RPMI8226 (cell line): ENCODE data around the gene PFDN4.

ENCODE experiments used
- DNase-seq: peaks from one replicate; pipeline ENCODE4 v3.0.0-alpha.2; 2015

PFDN4 gene, protein sequence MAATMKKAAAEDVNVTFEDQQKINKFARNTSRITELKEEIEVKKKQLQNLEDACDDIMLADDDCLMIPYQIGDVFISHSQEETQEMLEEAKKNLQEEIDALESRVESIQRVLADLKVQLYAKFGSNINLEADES

DNA sequence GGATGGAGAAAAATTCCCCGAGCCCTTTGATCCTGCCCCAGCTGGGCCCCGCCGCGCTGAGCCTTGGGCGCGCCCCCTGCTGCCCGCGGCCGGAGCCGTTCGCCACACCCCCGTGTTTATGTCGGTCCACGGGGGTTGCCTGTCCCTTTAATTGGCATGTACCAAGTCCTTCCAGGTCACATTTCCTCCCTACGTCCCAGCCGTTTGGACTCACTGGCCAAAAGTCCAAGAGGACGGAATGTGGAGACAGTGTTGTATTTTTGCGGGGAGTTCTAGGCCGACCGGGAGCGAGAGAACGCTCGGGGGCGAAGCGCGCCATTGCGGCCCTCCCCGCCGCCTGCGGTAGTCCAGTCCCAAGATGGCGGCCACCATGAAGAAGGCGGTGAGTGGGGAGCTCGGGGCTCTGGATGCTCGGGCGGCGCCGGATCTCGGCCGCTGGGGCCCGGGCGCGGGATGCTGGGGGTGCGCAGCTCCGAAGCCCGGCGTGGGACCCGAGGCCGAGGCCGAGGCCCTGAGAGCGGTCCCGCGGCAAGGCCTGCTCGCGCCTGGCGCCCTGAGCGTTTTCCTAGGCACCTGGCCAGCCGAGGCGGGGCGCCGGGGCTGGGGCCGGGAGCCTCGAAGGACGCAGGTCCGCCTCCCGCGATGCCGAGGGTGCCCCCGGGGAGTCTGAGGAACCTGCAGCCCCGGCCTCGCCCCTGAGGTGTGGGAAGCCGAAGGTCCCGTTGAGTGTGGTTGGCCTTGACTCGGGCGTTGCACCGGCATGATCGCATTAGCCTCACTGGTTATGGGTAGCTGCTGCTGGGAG, at the start of gene PFDN4:
Gene PFDN4 (plus strand): TSS at position 345 of the 805 bp plus-strand sequence. CDS start 14 bp downstream, at position 359.
- peak; percentile 82 for DNase-seq

DNA sequence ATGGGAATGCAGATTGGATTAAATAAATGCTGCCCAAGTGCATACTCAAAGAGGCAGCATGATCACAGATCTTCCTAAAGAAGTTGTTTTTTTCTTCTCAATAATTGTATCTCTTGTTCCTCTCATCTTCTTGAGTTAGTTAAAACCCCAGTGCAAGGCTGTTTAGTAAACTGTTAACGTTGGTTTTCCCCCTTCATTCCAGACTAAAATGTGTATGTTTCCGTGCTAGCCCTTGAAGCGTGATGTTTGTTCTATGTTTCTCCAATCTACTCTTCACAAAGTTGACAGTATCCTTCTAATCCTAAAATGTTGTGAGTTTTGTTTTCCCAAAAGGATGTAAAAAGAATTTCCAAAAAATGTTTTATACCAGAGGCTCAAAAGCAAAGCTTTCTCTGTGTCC, 49.7 kb upstream of the PFDN4 start:
- DNase-seq: no peak

DNA sequence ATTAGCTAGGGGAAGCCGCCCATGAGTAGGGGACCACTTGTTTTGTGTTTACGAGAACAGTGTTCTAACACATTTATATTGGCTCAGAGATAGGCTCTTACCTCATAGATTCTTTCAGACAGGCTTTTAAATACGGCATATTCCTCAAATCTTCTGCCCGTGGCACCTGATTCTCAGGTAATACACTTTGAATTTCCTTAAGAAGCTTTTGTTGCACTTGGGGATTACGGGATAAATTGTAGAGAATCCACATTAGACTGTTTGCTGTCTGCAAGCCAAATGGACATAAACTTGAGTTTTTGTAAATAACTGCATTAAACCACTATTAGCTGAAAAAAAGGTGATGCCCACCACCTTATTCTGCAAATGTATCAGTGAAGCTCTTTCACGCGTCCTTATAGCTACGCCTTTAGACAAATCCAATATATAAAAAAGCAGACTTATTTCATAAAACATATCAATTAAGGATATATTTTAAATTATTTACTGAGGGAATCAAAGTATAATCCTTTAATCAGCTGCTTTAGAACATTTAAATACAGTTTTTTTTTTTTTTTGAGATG, 49.0 kb upstream of the PFDN4 start:
- no peak for DNase-seq

DNA sequence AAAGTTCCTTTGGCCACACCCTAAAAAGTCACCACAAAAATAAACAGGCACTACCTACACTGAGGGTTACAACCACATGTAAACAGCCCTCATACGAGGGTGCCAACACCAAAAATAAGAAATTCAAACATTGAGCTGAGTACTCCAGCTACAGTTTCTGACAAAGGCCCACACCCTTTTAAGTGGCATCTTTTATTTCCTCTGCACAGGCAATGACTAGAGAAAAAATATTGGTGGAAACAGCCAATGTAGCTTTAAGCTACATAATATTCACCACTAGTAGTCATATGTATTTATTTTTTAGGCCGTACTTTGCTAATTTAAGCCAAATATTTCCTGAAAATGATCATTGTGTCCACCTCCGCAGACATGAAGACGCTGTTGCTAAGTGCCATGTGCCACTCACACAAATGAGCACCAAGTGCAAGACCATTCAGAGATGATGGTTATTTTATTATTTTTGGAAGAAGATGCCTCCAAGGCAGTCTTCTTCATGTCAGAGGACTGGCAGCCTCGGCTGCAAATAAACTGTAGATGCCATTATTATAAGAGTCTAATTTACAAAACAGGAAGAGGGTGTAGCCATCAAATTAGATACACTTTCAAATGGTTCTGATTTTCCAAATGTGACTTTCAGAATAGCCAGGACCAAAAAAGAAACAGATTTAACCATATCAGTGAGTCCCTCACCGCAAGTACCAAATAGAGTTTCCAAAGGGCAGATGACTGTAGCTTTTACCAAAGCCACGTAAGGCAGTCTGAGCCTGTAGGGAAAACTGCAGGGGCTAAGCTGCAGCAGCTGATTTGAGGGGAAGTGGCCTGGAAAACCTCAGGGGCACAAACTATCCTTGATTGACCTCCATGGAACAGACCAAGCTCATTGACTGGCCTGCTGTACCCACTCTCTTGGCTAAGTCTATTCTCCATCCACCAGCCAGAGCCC, 47.6 kb upstream of the PFDN4 start:
- no peak for DNase-seq

DNA sequence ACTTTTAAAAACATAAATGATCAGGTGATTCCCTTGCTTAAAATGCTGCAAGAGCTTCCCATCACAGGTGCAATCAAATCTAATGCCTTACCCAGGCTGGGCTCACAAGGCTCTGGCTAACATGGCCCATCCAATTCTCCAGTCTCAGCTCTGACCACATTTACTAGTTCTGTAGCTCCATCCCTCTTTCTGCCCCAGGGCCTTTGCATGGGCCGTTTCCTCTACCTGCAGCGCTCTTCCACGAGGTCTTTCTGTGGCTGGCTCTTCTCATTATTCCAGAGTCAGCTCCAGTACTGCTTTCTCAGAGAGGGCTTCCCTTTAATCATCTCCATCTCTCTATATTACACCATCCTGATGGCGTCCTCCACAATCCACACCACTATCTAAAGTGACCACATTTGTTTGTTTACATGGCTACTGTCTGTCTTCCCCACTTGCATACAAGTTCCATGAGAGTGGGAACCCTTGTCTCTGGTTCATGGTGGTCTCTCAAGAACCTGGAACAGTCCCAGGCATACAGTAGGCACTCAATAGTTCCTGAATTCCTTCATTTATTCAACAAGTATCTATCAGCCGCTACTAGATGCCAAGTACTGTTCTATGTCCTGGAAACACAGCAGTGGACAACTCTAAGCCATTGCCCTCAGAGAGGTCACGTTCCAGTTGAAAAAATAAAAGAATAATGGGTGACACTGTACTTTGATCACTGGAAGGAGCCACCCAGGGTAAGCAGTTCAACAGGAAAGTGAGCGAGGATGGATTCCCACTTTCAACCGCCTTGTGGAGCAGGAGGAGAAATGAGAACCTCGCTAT, 46.7 kb upstream of the PFDN4 start:
- DNase-seq: no peak

DNA sequence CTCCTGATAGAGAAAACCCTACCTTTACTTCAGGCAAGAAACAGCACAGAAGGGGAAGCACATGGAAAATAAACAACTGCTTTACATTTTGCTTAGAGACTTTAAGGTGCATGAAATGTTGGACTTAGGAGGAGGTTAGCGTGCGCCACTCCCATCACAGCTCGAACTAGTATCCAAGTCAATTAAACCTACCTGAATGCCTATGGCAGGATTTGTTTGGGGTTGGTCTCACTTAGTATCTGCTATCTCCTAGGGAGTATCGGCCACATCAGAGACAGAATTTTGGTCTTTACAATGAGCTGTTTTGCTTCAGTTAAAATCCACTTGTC, 46.1 kb upstream of the PFDN4 start:
- no peak for DNase-seq

DNA sequence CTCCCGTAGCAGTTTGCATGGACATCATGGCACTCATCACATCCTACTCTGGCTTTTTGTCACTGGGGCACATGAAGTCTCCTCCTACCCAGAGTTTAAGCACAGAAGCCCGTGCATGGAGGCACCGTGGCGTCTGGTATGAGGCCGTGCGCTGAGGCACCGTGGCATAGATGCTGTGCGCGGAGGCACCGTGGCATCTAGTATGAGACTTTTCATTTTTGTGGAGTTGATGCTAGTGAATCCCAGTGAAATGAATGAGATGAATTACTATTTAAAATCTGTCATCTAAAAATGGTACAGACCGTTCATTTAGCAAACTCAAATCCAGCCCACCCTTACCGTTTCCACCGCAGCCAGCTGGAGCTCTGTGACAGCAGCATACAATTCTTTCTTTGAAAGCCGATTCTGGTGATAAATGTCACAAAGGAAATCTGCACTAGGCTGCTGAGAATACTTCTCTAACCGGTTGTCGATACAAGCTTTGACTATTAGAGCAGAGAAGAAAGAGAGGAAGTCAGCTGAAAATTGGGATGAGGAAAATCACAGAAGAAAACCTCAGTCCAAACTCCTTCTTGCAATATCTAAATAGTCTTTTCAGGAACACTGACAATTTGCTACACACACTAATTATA, 45.4 kb upstream of the PFDN4 start:
- DNase-seq: no peak

DNA sequence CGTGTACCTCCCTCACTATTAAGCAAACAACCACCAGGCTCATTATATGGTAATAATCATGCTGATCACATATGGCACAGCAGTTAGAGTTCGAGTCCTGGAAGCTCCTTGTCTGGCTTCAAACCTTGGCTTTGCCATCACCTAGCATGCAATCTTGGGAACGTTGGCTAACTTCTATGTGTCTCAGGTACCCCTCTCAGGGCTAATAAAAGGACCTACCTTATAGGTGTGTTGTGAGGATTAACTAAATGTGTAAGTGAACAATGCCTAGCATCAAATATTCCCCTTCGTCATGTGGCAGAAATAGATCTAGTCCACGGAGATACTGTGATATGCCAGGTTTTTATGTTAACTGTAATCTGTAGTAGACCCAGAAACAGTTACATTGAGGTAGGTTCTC, 44.5 kb upstream of the PFDN4 start:
- no peak for DNase-seq

DNA sequence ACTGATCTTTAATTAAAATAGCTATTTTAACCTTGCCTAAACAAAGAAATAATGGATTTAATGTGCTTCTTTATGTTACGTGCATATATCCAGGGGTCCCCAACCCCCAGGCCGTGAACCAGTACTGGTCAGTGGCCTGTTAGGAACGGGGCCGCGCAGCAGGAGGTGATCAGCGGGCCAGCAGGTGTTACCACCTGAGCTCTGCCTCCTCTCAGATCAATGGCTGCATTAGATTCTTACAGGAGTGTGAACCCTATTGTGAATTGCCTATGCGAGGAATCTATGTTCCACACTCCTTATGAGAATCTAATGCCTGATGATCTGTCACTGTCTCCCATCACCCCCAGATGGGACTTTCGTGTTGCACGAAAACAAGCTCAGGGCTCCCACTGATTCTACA, 42.9 kb upstream of the PFDN4 start:
- DNase-seq: no peak

DNA sequence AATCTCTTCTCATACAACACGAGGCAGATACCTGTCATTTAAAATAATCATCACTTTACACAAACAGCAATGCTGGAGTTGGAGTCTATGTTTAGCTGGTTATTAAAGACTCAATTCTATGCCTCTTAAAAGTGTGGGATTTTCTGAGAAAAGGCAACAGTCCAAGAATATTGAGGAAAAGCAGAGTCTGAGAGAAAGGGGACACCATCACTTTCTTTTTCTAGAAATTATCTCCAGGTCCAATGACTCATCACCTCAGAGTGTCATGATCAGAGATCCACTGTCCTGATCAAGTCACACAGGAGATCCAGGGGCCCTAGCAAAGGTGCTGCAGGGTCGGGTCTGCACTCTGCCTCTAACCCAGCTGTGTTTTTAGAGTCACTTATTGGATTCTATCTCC, 42.1 kb upstream of the PFDN4 start:
- DNase-seq: no peak

DNA sequence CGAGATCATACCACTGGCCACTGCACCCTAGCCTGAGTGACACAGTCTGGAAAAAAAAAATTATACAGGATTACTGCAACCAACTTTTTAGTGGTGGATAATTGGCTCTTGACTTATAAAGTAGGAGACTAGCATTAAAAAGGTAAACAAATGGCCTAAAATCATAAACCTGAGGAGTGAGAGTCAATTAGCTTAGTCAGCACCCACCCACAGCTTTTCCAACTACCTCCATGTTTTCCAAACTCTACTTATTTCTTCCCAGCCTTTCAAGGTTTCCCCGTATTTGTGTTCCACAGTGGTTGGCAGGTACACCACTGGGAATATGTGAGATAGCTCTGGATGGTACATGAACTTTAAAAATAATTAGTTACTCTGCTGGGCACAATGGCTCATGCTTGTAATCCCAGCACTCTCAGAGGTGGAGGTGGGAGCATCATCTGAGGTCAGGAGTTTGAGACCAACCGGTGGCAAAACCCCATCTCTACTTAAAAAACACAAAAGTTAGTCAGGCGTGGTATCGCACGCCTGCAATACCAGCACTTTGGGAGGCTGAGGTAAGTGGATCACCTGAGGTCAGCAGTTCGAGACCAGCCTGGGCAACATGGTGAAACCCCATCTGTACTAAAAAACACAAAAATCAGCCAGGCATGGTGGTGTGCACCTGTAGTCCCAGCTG, 40.8 kb upstream of the PFDN4 start:
- peak; percentile 25 for DNase-seq

DNA sequence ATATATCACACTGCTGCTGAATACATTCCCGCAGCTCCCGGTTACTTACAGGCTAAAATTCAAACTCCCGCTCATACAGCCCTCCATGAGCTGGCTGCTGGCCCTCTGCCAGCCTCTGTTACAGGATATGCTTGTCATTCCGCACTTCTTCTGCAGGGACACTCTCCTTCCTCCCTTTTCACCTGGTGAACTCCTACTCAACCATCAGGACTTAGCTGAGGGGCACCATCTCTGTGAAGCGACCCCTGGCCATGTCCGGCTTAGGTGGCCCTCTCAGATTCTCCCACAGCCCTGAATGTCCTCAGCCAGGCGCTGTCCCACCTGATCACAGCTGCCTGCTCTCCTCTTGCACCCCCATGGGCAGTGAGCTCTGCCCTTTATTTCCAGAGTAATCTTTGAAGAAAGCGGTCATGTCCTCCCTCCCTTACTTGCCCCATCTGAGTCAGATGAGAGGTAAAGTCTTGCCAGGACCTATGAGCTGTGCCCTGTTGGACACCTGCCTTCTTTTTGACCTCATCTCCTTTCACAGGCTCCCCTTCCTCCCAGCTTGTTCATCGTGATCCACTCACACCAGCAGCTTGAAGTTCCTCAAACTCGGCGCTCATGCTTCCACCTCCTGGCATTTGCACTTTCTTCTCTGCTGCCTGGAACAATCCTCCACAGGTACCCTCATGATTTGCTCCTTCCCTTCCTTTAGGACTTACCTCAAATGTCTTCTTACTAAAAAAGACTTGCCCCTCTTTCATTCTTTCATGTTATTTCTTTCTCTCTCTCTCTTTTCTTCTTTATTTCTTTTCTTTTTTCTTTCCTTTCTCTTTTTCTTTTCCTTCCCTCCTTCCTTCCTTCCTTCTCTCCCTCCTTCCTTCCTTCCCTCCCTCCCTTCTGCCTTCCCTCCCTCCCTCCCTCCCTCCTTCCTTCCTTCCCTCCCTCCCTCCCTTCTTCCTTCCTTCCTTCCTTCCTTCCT, 39.7 kb upstream of the PFDN4 start:
- DNase-seq: peak; percentile 74

DNA sequence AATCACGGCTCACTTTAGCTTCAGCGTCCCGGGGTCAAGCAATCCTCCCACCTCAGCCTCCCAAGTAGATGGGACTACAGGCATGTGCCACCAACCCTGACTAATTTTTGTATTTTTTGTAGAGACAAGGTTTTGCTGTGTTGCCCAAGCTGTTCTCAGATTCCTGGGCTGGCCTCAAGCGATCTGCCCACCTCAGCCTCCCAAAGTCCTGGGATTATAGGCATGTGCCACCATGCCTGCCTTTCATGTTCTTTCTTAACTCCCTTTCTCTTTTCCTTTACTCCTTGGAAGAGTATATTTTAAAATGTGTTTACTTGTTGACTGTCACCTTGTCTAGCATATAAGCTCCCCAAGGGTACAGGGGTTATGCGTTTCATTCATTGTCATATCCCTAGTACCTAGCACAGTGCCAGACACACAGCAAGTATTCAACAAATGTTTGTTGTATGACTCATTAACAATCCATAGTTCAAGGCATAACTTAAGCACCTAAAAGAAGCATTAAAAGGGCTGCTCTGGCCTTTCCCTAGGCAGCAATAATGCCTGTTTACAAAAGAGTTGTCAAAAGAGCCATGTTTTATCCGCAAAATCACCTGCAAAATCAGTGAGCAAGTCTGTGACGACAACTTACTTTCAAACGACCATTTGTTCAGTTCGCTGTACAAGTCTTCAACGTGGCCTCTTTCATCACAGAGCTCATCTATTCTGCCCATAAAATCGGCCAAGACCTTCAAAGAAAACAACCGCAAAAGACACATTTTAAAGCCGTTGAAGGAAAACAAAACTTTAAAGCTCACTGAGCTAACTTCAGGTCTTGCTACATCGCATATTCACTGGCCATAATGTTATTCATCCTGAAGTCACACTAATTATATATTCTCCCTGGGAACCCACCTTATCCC, 38.7 kb upstream of the PFDN4 start:
- no peak for DNase-seq

DNA sequence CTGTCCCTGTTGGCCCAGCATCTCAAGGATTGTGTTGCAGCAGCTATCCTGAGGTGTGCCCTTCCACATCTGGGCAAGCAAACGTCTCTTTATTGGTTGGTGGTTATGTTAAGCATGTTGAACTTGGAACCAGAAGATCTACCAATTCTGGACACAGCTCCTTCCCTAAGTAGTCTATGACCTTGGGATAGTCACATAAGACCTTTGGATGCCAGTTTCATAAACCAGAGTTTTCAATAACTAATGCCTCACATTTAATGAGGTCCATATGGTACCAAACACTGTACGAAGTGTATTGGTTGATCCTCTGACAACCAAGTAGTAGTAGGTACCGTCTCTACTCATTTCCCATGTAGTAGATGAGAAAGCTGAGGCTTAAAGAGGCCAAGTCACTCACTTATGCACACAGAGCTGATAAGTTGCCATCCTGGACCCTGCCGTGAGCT, 37.8 kb upstream of the PFDN4 start:
- DNase-seq: no peak

DNA sequence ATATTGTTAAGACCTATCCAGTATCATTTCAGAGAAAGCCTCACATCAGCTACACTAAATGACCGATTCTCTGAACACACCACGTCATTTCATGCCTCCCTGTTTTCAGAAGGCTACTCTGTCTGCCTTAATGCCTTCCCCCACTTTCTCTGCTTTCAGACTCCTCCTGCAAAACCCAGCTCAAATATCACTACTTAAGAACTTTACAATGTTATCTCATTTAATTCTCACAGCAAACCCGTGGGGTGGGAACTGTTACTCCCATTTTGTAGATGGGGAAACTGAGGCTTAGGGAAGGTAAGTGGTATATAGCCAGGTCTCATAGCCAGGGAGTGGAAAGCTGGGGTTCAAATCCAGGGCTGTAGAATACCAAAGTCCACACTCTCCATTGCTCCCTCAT, 36.9 kb upstream of the PFDN4 start:
- no peak for DNase-seq

DNA sequence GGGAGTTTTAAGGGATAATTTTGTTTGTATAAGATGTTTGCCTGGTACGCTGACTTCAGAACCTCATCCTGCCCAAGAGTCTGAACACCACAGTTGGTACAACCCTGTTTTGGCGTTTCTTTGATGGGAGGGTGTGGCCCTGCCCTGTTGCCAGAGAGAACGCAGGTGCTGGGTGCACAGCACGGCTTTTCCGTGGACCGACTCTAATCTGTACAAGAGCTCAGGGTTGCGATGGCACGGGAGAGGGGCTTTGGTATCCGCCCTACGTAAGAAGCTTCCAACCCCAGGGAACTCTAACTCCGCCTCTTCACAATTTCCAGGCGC, 35.4 kb upstream of the PFDN4 start:
- no peak for DNase-seq

DNA sequence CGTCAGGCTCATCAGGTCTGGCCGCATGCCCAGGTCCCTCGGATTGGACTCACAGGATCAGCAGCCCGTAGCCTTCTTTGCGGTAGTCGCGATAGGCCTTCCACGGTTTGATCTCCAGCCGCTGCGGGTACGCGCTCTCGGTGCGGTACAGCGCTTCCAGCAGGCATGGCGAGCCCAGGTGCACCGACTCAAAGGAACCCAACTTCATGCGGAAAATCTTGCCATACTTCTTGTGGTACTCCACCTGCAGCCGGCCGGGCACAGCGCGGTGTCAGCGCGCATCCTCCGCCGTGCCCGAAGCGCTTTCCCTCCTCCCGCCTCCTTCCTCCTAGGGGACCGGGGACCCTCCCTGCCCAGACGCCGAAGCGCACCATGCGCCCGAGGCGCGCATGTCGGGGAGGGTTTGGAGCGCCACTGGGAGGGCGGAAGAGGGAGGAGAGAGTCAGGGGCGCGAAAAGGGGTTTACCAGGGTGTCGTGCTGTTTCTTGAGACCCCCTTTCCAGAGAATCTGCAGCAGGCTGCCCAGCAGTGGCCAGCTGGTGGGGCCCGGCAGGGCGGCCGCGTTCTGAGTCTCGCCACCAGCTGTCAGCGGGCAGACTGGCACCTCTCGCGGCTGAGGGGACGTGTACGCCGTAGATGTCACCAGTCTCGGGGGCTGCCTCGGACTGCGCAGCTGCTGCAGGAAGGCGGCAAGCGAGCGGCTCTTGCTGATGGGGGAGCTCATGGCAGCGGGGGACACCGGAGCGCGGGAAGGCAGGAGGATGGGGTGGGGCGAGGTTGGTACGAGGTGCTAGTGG, 34.8 kb upstream of the PFDN4 start:
- peak; percentile 43 for DNase-seq
